GM19238 (cell line): Measurements from ENCODE around the gene CPTP.
A peak's percentile ranks its signal among the peaks of the same experiment; 100 is the strongest.

ENCODE experiments used
- DNase-seq: peaks from one replicate; pipeline ENCODE4 v3.0.0; 2011; ENCODE audit warnings: low spot score; ENCODE audit not compliant: insufficient read length

Gene CPTP

GRCh38 chr1:1348420-1349255, 24.0 kb downstream of the CPTP start:
- DNase-seq = no peak

DNA sequence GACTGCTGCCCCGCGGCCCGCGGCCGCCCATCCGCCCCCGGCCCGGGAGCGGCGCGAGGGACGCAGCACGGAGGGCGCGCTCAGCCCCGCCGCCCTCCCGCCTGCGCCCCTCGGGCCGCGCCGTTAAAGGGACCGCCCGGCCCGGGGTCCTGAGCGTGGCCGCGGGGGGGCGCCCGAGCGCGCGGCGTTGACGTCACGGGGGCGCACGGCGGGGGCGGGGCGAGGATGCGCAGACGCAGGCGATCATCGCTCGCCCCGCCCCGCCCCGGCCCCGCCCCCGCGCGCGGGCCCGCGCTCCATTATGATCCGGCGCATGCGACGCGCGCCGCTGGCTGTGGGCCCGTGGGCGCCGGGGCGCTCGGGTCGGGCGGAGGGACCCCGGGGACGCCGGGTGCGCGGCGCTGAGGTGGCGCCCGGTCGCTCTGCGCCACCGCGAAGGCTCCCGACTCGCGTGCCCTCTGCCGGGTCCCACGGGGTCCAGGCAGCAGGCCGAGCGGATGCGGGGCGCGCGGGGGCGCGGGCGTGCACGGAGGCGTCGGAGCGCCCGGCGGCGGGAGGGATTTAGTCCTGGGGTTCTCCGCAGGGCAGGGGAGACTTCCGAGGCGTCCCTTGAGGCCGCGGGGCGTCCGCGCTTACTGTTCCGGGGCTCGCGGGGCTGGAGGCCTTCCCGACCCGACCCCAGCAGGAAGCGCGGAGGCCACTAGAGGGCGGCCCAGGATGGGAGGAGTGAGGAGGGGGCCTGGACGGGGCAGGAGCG, 24.8 kb downstream of the CPTP start, which contains the start of gene DVL1:
TSS of gene DVL1 (minus strand) at position 163 of the 757 bp plus-strand sequence. CDS start 353 bp downstream, outside the sequence.
- peak; percentile 96 for DNase-seq

GRCh38 chr1:1351511-1352427, 27.2 kb downstream of the CPTP start:
- DNase-seq = no peak

- DNase-seq = no peak
Observed at GRCh38 chr1:1352786-1353388, 28.3 kb downstream of the CPTP start.

GRCh38 chr1:1353389-1354151, 29.0 kb downstream of the CPTP start:
- DNase-seq = no peak

DNA sequence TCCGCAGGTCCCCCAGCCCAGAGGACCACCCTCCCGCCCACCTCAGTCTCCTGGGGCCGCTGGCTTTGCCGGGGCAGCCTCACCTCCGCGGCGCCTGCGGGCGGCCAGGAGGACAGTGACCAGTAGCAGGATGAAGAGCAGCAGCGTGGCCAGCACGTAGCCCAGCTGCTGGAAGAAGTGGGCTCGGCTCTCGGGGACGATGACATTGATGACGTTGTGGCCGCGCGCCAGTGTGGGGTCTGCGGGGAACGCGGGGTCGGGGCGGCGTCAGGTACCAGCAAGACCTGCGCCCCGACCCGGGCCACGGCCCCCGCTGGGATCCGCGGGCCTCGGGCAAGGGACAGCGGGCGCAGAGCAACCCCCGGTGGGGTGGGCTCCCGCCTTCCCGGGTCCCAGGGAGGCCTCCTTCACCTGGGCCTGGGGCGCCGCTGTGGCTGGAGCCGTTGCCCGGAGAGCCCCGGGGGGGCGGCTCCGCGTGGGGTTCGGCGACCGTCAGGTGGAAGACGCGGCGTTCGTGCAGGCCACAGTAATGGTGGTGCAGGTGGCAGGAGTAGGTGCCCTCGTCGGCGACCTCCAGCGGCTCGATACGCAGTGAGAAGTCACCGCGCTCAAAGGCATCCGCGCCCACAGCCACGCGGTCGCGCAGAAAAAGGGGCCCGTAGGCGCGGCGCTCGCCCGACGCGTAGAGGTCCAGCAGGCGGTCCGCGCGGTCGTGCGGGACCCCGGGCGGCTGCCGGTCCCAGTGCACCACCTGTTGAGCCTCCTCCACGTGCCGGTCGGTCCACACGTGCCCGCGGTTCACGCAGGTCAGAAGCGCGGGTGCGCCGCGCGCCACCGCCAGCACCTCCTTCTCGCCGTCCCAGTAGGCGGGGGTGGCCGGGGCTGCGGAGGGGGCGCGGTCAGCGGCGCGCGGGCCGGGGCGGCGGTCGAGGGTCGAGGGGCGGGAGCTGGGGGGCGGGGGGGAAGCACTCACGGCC, 30.0 kb downstream of the CPTP start:
- no peak for DNase-seq

GRCh38 chr1:1355416-1355815, 30.8 kb downstream of the CPTP start:
- no peak for DNase-seq

DNA sequence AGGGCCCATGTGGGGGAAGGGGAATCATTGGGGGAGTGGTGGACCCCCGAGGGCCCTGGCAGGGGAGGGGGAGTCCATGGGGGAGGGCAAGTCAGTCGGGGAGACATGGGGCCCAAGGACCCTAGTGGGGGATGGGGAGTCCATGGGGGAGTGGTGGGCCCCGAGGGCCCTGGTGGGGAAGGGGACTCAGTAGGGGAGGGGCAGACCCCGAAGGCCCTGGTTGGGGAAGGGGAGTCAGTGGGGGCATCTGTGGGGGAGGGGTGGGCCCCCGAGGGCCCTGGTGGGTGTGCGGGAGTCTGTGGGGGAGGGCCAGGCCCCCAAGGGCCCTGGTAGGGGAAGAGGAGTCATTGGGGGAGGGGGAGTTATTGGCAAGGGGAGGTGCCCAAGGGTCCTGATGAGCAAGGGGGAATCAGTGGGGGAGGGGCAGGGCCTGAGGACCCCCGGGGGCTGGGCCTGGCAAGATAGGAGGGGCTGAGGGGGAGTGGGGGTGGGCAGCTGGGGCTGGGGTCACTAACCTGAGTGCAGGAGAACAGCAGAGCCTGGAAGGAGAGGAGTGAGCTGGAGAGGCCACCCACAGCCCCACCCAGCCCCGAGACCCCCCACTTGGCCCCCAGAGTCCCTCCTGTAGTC, 31.7 kb downstream of the CPTP start:
- DNase-seq = no peak

GRCh38 chr1:1356796-1357401, 32.3 kb downstream of the CPTP start:
- DNase-seq = no peak

DNA sequence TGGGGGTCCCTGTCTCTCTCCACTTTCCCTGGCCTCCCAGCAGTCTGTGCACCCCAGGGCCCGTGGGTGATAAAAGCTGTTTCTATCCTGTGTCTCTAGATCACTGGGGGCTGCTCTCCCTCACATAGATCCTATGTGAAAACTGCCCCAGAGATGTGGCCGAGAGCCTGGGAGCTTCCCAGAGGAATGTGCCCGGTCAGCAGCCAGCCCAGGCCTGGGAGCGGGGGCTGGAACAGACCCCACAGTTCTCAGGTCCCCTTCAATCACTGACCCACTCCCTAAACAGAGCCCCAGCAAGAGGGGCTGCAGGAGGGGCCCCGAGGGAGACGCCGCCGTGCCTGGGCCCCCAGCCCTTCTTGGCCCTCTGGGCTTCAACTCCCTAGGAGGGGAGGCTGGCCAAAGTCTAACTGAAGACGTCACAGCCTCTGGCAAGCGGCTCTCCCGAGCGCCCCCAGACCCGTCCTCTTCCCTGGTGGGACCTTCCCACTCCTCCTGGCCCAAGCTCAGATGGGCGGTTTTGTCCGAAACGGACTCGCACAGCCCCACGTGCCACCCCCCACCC, 33.4 kb downstream of the CPTP start:
- no peak for DNase-seq

- DNase-seq = no peak
Observed at GRCh38 chr1:1358433-1359271, 34.0 kb downstream of the CPTP start, which contains the start of gene MXRA8. Gene MXRA8, minus strand, starts transcription at chr1:1358555. Its CDS starts 51 bp downstream, at chr1:1358504.

- no peak for DNase-seq
Observed at GRCh38 chr1:1359308-1359663, 34.7 kb downstream of the CPTP start.

- no peak for DNase-seq
Observed at GRCh38 chr1:1359664-1360468, 35.3 kb downstream of the CPTP start.

GRCh38 chr1:1360506-1361169, 36.0 kb downstream of the CPTP start:
- no peak for DNase-seq

GRCh38 chr1:1361233-1361981, 36.8 kb downstream of the CPTP start:
- DNase-seq = no peak
